GDM1 (cell line): ENCODE measurements around the gene RIC1.
"Not testable (repeated sequence)": the region's sequence is repeated elsewhere in the genome, so short reads cannot be mapped to it uniquely, and the experiment has no call there.

Experiments used
- DNase-seq: peaks from one replicate; lab custom pipeline; 2025; lab: John Stamatoyannopoulos, UW

RIC1 gene

GRCh38 chr9:5675046-5675445, 46.1 kb downstream of the RIC1 start:
- not testable (repeated sequence) for DNase-seq

- not testable (repeated sequence) for DNase-seq
Measured at GRCh38 chr9:5683591-5683990, 54.7 kb downstream of the RIC1 start.

DNA sequence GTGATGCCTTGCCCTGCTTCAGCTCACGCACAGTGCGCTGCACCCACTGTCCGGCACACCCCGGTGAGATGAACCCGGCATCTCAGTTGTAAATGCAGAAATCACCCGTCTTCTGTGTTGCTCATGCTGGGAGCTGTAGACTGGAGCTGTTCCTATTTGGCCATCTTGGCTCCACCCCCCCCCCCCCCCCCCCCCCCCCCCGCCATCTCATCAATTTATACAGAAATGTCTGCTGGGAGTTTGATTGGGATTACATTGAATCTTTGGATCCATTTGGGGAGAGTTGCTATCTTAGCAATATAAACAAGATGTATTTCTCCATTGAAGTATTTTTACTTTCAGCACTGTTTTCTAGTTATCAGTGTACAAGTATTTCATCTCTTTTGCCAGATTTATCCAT, 55.2 kb downstream of the RIC1 start:
- no peak for DNase-seq

- DNase-seq = no peak
Measured at GRCh38 chr9:5688109-5688508, 59.2 kb downstream of the RIC1 start.

DNA sequence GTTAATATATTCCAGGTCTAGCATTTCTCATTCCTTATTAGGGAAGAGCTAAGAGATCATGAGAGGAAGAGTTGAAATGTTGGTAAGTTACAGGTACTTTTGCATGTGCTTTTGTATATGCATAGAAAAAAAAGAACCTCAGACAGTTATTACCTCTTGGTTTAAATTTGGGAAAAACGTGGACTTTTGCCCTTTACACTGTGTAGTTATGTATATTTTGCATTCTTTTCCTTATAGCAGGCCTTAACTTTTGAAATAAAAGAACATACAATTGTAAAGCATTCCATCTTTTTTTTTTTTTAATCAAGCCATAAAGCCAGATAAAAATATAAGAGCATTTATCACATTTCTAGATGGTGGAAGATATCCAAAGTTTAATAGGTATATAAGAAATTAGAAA, 61.4 kb downstream of the RIC1 start:
- DNase-seq = no peak

GRCh38 chr9:5695860-5696259, 67.0 kb downstream of the RIC1 start:
- DNase-seq = no peak

- DNase-seq = no peak
Measured at GRCh38 chr9:5696884-5697283, 68.0 kb downstream of the RIC1 start.

- DNase-seq = no peak
Measured at GRCh38 chr9:5698004-5698403, 69.1 kb downstream of the RIC1 start.

DNA sequence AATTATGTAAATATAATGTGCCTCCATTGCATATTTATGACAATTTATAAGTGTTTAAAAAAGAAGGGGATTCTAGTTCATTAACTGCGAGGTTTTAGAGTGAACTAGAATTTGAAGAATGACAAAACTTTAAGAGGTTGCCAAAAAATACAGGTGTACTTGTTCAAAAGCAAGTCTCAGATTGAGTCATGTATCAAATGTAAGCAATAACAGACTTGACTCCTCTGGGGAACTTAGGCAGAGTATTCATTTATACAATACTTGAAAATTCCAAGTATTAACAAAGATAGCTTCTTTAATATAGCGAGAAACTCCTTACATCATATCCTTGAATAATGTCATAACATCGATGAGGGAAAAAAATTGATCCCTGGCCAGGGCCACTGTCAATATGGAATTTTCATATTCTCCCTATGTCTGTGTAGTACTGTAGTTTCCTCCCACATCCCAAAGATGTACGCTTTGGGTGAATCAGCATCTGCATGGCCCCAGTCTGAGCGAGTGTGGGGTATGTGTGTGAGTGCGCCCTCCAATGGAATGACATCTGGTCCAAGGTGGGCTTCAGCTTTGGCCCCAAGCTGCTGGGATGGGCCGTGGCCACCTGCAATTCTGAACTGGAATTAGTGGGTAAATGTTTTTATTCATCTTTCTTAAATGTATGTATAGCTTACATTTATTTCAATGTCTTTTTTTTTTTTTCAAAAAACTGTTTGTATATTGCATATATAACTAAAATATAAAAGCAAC, 70.1 kb downstream of the RIC1 start:
- DNase-seq = no peak

DNA sequence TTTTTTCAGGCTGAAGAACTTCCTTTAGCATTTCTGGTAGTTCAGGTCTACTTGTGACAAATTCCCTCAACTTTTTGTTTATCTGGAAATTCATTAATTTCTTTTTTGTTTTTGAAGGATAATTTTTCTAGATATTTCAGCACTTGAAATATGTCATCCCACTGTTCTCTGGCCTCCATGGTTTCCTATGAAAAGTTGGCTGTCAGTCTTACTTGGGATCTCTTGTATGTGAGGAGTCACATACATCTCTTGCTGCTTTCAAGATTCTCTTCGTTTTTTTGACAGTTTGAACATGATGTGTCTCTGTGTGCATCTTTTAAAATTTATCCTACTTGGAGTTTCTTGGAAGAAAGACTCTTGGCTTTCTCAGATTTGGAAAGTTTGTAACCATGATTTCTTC, 79.5 kb downstream of the RIC1 start:
- no peak for DNase-seq

GRCh38 chr9:5712651-5713390, 83.9 kb downstream of the RIC1 start:
- DNase-seq = no peak

GRCh38 chr9:5714501-5715401, 85.8 kb downstream of the RIC1 start:
- DNase-seq = no peak

DNA sequence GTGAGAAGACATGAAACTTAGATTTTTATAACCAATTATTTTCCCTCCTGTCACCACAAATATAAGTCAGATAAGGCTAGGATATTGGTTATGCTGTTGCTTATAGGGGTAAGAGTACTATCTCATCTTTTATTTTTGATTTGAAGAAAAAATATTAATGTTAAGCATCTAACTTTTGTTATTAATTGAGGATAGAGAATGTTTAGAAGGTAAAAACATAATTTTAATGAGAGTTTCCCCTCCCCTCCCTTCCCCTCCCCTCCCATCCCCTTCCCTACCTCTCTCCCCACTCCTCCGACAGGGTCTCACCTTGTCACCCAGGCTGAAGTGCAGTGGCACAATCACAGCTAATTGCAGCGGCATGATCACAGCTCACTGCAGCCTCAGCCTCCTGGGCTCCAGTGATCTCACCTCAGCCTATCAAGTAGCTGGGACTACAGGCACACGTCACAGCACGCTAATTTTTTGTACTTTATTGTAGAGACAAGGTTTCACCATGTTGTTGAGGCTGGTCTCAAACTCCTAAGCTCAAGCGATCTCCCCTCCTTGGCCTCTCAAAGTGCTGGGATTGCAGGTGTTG, 86.7 kb downstream of the RIC1 start:
- no peak for DNase-seq

- DNase-seq = not testable (repeated sequence)
Measured at GRCh38 chr9:5717434-5717833, 88.5 kb downstream of the RIC1 start.

DNA sequence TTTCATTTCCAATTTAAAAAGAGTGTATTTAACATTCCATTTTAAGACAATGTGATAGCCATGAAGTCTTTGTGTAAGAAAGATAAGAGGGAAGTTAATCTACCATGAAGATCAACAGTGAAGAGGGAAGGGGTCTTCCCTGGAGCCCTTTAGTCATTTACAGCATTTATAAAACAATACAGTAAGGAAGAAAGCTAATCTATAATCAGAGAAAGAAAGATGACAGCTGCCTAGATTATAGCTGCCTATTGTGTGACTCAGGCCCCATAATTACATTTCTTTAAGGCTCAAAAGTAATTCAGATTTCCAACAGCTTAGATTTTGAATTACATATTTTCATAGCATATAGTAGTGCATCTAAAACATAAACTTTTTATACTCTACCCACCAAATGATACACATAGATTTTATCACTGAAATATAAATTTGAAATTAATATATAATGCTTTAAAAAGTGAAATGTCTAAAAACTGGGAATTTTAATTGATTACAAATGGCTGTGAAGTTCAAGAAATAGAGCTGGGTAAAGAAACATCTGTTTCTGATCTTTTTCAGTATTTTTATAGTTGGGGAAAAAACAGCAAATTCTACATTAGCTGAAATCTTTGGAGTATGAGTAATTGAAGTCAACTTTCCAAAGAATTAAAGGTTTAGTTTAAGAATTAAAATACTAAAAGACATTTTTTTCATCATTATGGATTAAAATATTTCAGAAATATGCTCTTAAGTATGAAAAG, 89.6 kb downstream of the RIC1 start:
- no peak for DNase-seq

DNA sequence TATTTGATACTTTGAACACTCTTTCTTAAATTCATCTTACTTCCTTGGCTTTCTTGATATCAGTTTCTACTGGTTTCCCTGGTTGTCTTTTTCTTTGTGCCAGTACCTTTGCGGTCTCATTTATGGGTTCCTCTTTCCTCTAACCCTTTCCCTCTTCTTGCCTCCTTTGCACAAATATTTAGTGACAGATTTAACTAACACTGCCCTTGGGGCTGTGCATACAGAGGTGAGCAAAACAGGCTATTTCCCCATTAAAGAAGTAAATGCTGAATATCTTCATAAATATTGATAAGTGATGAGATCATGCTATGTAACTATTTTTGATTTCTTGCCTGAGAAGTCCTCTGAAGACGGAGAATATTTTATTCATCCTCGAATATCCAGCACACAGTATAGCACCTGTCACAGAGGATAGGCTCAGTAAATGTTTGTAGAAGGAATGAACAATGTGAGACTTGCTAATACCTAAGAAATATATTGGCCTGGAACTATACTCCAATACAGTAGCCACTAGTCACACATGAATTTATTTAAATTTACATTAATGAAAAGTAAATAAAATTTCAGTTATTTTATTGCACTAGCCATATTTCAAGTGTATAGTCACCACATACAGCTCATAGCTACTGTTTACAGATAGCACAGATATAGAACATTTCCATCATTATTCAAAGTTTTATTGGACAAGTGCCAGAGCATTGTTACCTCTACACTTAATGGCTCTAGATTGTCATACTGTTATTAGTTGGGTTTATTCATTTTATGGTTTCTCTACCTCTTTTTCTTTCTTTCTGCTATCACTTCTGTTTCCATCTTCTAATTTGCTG, 90.4 kb downstream of the RIC1 start:
- DNase-seq = no peak

GRCh38 chr9:5720151-5720550, 91.2 kb downstream of the RIC1 start:
- no peak for DNase-seq

DNA sequence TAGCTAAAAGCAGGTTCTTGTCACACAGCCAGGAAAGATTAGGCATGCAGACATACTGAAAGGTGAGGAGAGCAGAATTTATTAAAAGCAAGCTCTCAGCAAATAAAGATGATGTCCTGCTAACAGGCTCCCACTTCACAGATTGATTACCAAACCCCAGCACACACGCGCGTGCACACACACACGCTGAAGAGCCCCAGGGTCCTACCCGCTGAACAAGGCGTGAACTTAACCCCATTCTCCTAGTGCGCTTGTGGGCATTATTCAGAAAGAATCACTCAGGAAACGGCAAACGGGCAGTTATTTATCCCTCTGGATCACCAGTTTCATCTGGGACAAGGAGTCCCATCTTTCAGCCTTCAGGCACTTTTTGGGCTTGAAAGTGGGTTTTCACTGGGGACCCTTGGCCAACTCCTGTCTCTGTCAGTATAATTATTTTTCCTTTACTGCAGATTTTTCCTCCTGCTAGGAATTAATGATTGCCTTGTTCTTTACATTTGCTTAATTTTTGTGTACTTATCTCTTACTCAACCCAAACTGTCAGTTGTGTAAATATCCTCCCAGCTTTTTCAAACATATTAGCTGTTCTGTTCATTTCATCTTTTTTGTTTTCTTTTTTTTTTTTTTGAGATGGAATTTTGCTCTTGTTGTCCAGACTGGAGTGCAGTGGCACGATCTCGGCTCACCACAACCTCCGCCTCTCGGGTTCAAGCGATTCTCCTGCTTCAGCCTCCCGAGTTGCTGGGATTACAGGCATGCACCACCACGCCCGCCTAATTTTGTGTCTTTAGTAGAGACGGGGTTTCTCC, 92.6 kb downstream of the RIC1 start:
- DNase-seq = no peak

DNA sequence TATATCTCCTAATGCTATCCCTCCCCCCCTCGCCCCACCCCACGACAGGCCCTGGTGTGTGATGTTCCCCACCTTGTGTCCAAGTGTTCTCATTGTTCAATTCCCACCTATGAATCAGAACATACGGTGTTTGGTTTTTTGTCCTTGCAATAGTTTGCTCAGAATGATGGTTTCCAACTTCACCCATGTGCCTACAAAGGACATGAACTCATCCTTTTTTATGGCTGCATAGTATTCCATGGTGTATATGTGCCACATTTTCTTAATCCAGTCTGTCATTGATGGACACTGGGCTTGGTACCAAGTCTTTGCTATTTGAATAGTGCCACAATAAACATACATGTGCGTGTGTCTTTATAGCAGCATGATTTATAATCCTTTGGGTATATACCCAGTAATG, 93.8 kb downstream of the RIC1 start:
- not testable (repeated sequence) for DNase-seq

GRCh38 chr9:5735072-5735471, 106.2 kb downstream of the RIC1 start:
- no peak for DNase-seq
